B cell (primary cell): ENCODE results near the gene CEP89. TPM values are rescaled to one million over a fixed set of nuclear protein-coding genes. Genes with fewer than 3 reads are reported as not detected.

Source experiments
- ATAC-seq: fragments of 200-7000 bp; cut with Tn5 transposase; one replicate; pipeline ENCODE4 v1.10.0; 2021; ENCODE audit warnings: low read depth, mild to moderate bottlenecking, moderate number of reproducible peaks, moderate library complexity
- CTCF ChIA-PET: fragments of 350-600 bp; sonication (Branson Sonifier 250); formaldehyde crosslinking; loops from one replicate; lab custom pipeline; 2021; ENCODE audit warnings: antibody characterized with exemption, inconsistent platforms; lab: Charles Lee
- POLR2A ChIA-PET: fragments of 350-600 bp; sonication (Branson Sonifier 250); formaldehyde crosslinking; loops from one replicate; lab custom pipeline; 2021; ENCODE audit warnings: antibody characterized with exemption; lab: Charles Lee
- DNase-seq: peaks from one replicate; pipeline ENCODE4 v3.0.0; 2013
- H2AFZ ChIP-seq: 2 replicates; pipeline ENCODE4 v1.6.1; 2012; ENCODE audit warnings: mild to moderate bottlenecking, low read depth, low read length; ENCODE audit not compliant: insufficient read depth, poor library complexity, severe bottlenecking
- H3K27ac ChIP-seq, 2 donors: 1 replicate in 1 of 2; 2 replicates in 1 of 2; pipeline ENCODE4 v1.5.1; 2012 to 2013; ENCODE audit warnings: low read length in 2 of 2, mild to moderate bottlenecking in 2 of 2, moderate library complexity in 1 of 2
- H3K27me3 ChIP-seq, 4 experiments: fragments of 200-600 bp in 1 of 4; sonication (generic) in 1 of 4; replicated peaks in 1 of 4; 1 replicate in 2 of 4; 2 replicates in 2 of 4; pipeline versions ENCODE4 v1.6.1 to v1.7.0; 2013 to 2016; ENCODE audit warnings: low read length in 3 of 4, mild to moderate bottlenecking in 2 of 4, mixed read lengths in 1 of 4, moderate library complexity in 1 of 4; ENCODE audit not compliant: insufficient read depth in 4 of 4, control insufficient read depth in 3 of 4; ENCODE audit errors: control extremely low read depth in 1 of 4
- H3K36me3 ChIP-seq, 2 experiments: replicated peaks in 1 of 2; 1 replicate in 1 of 2; 2 replicates in 1 of 2; pipeline versions ENCODE4 v1.6.1 to v1.7.1; 2013; ENCODE audit warnings: low read length in 1 of 2; ENCODE audit not compliant: insufficient read depth in 2 of 2, control insufficient read depth in 1 of 2; ENCODE audit errors: control extremely low read depth in 1 of 2, extremely low read depth in 1 of 2
- H3K4me1 ChIP-seq, 2 donors: fragments of 200-600 bp in 1 of 2; sonication (generic) in 1 of 2; 1 replicate in 1 of 2; 2 replicates in 1 of 2; pipeline versions ENCODE4 v1.5.1 to v1.6.1; 2013 to 2017; ENCODE audit warnings: low read length in 2 of 2; ENCODE audit not compliant: control insufficient read depth in 2 of 2, insufficient read depth in 2 of 2
- H3K4me2 ChIP-seq: replicated peaks from 2 replicates; pipeline ENCODE3; 2012; ENCODE audit warnings: mild to moderate bottlenecking, low read depth, low read length; ENCODE audit not compliant: poor library complexity, severe bottlenecking
- H3K4me3 ChIP-seq, 5 experiments: fragments of 200-600 bp in 1 of 5; sonication (generic) in 1 of 5; 1 replicate in 3 of 5; 2 replicates in 2 of 5; pipeline versions ENCODE4 v1.5.1 to v1.7.0; 2011 to 2016; ENCODE audit warnings: low read length in 4 of 5, mild to moderate bottlenecking in 4 of 5, low read depth in 2 of 5, control low read depth in 1 of 5, moderate library complexity in 1 of 5; ENCODE audit not compliant: insufficient read depth in 1 of 5; ENCODE audit errors: control extremely low read depth in 1 of 5, extremely low read depth in 1 of 5
- H3K79me2 ChIP-seq: fragments of 200-600 bp; sonication (generic); one replicate; pipeline ENCODE4 v1.6.0; 2016; ENCODE audit warnings: low read length; ENCODE audit not compliant: control insufficient read depth, insufficient read depth
- H3K9ac ChIP-seq: fragments of 200-600 bp; sonication (generic); 2 replicates; pipeline ENCODE4 v1.6.1; 2017; ENCODE audit warnings: mild to moderate bottlenecking, low read length, moderate library complexity
- H3K9me3 ChIP-seq, 3 donors: one replicate each; pipeline versions ENCODE4 v1.6.1 to v1.7.1; 2013; ENCODE audit warnings: low read length in 2 of 3; ENCODE audit not compliant: control insufficient read depth in 2 of 3, insufficient read depth in 1 of 3; ENCODE audit errors: control extremely low read depth in 1 of 3
- H4K20me1 ChIP-seq: 2 replicates; pipeline ENCODE4 v1.6.0; 2012; ENCODE audit warnings: mild to moderate bottlenecking, low read length; ENCODE audit not compliant: insufficient read depth, control insufficient read depth, poor library complexity, severe bottlenecking
- H3K27ac Mint-ChIP-seq: one replicate; pipeline ENCODE4 v1.8.0; 2021; ENCODE audit warnings: mixed read lengths
- H3K27me3 Mint-ChIP-seq: one replicate; pipeline ENCODE4 v1.8.0; 2021; ENCODE audit warnings: mixed read lengths
- H3K4me1 Mint-ChIP-seq: one replicate; pipeline ENCODE4 v1.8.0; 2021; ENCODE audit warnings: mixed read lengths
- H3K4me3 Mint-ChIP-seq: one replicate; pipeline ENCODE4 v1.8.0; 2021; ENCODE audit warnings: mixed read lengths
- H3K9me3 Mint-ChIP-seq: one replicate; pipeline ENCODE4 v1.8.0; 2022; ENCODE audit warnings: mixed read lengths; ENCODE audit not compliant: insufficient read depth
- CTCF ChIP-seq: fragments of 200-600 bp; IDR thresholded peaks from one replicate; pipeline ENCODE4 v1.8.0; 2022; ENCODE audit warnings: antibody characterized with exemption, mild to moderate bottlenecking
- EZH2 ChIP-seq: IDR thresholded peaks from 2 replicates; pipeline ENCODE4 v1.6.1; 2012; ENCODE audit warnings: borderline replicate concordance, low read depth, mild to moderate bottlenecking, moderate library complexity, low read length; ENCODE audit not compliant: insufficient read depth, poor library complexity, severe bottlenecking
- WGBS: methylation state at CpG from one replicate; pipeline ENCODE4 v1.1.5; 2013; ENCODE audit warnings: missing lambda C conversion rate; ENCODE audit not compliant: insufficient coverage; 5-methylcytosine and 5-hydroxymethylcytosine counted together
- intact Hi-C: fragments of 100-400 bp; cut with micrococcal nuclease; formaldehyde crosslinking; loops from one replicate; pipeline ENCODE4 v1.10.0; 2022
- polyA plus RNA-seq: library from polyadenylated mRNA; depleted of rRNA; stranded (reverse); fragments of >200 nt; gene quantifications from 2 replicates; pipeline ENCODE4 v1.2.3, GENCODE V29; 2012
- total RNA-seq, 2 donors: library from RNA; stranded (reverse); fragments of 120-200 nt in 1 of 2; gene quantifications; 1 replicate in 1 of 2; 2 replicates in 1 of 2; pipeline versions ENCODE4 v1.2.3 to v1.2.4, GENCODE V29; 2013 to 2022

CEP89 gene
- total and polyA plus RNA-seq, 2 donors (not counting 1 experiment from before 2014, with no cell fraction given): 10.2 to 38.6 TPM

- intact Hi-C loops: no loop called here
- Mint-ChIP-seq H3K9me3 (peaks cover 2% of the 10 kb centered on the region), H3K27me3 (no peaks in the 10 kb centered on the region), H3K4me3 (no peak overlapping the region), H3K4me1 (no peaks in the 10 kb centered on the region), H3K27ac (no peak overlapping the region)
- Histone ChIP-seq H4K20me1 (no peaks in the 10 kb centered on the region), H3K4me2 (no peak overlapping the region), H3K27me3 (no peaks in the 10 kb centered on the region), H3K4me1 (no peaks in the 10 kb centered on the region), H3K36me3 (peaks cover 3 to 17% of the 10 kb centered on the region in 2 experiments), H2AFZ (no peak overlapping the region), H3K79me2 (no peaks in the 10 kb centered on the region), H3K9ac (no peak overlapping the region), H3K4me3 (no peak overlapping the region), H3K9me3 (peaks cover 1 to 16% (median 6%) of the 10 kb centered on the region in 3 donors), H3K27ac (no peak overlapping the region)
- POLR2A ChIA-PET: no interaction called here
- TF ChIP-seq EZH2: no peak
- CTCF ChIA-PET: interaction anchor here (0.6 kb wide), 1 partner anchor 54 kb away, joined by 3 read pairs; no protein-coding TSS in a partner anchor
- WGBS: 99% methylated on average over 5 of the region's 6 CpGs
- DNase-seq: no peak
- no peak for ATAC-seq
Observed at GRCh38 chr19:32924200-32924599, 47.6 kb downstream of the CEP89 start.

GRCh38 chr19:32921624-32922023, 50.1 kb downstream of the CEP89 start:
- Mint-ChIP-seq H3K9me3 (no peaks in the 10 kb centered on the region), H3K27ac (no peak overlapping the region), H3K27me3 (no peaks in the 10 kb centered on the region), H3K4me1 (no peaks in the 10 kb centered on the region), H3K4me3 (no peak overlapping the region)
- Histone ChIP-seq H3K9me3 (no peaks in the 10 kb centered on the region), H3K4me3 (no peak overlapping the region), H4K20me1 (no peaks in the 10 kb centered on the region), H3K4me2 (no peak overlapping the region), H2AFZ (no peak overlapping the region), H3K9ac (no peak overlapping the region), H3K79me2 (no peaks in the 10 kb centered on the region), H3K27me3 (no peaks in the 10 kb centered on the region), H3K27ac (no peak overlapping the region), H3K4me1 (no peaks in the 10 kb centered on the region), H3K36me3 (peaks cover 0 to 13% of the 10 kb centered on the region in 2 experiments)
- intact Hi-C loops: no loop called here
- DNase-seq (no peak), ATAC-seq (no peak)
- ChIA-PET POLR2A (no interaction called here), CTCF (no interaction called here)
- WGBS: 100% methylated on average over 3 of the region's 3 CpGs
- TF ChIP-seq CTCF: no peak
- TF ChIP-seq EZH2: no peak
